Measurements from ENCODE around the gene MBNL2.

MBNL2 gene

DNA sequence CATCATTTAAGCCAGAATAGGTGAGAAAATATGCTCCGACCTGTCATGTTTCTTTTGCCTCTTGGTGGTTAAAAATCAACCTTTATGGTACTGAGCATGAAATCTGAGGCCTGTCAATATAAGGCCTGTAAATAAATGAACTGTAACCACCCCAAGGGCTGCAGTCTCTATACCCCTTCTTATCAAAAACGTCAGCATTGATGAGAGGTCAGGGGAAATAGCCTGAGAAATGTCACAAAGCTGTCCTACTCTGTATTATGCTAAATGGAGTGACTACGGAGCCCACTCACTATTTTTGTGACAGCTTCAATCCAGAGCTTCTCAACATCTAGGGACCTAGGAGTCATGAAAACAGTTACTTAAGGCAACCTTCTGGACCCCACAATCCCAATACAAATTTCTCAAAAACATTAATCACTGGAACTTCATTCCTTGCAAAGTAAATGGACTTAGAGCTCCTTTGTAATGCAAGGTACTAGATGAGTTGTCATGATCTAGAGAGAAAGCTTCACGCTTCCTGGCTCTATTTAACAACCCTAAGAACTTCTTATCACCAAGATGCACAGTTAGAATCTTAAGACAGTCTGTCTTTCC lies 209.1 kb downstream of the MBNL2 start:
- Histone ChIP-seq H3K27me3 (ENCODE audit: control insufficient read depth in 3 of 3, insufficient read depth in 3 of 3, low read depth in 1 of 3, low read length in 3 of 3) (no peaks in the 10 kb centered on the region), H3K27ac (replicated peaks; ENCODE audit: low read length) (no peak overlapping the region), H2BK12ac (ENCODE audit: low read length) (no peak overlapping the region), H3K79me1 (ENCODE audit: low read depth, low read length) (peaks cover 2% of the 10 kb centered on the region), H3K23ac (ENCODE audit: low read depth, low read length, poor library complexity) (no peak overlapping the region), H2BK15ac (ENCODE audit: low read length) (no peak overlapping the region), H3K4ac (ENCODE audit: low read length) (no peak overlapping the region), H2AK5ac (ENCODE audit: low read depth, low read length) (no peak overlapping the region), H2BK120ac (ENCODE audit: low read depth, low read length) (no peak overlapping the region), H4K8ac (ENCODE audit: low read depth, low read length) (no peak overlapping the region), H2AFZ (ENCODE audit: low read length) (no peak overlapping the region), H3K4me2 (ENCODE audit: insufficient read depth, low read length, poor library complexity, severe bottlenecking) (no peak overlapping the region), H2BK5ac (ENCODE audit: low read length) (no peak overlapping the region), H3K36me3 (replicated peaks in 1 of 2; ENCODE audit: control insufficient read depth in 2 of 2, insufficient read depth in 2 of 2, low read length in 2 of 2) (peaks cover 0 to 3% of the 10 kb centered on the region in 2 donors), H3K4me3 (ENCODE audit: low read length in 2 of 2) (no peak overlapping the region), H3K4me1 (ENCODE audit: control insufficient read depth in 2 of 2, insufficient read depth in 1 of 2, low read depth in 1 of 2, low read length in 2 of 2) (peaks cover 4 to 5% of the 10 kb centered on the region in 2 donors), H3K9me3 (replicated peaks in 1 of 2; ENCODE audit: control insufficient read depth in 2 of 2, insufficient read depth in 1 of 2, low read depth in 1 of 2, low read length in 2 of 2) (no peaks in the 10 kb centered on the region), H4K91ac (ENCODE audit: low read depth, low read length, poor library complexity) (no peak overlapping the region), H3K18ac (ENCODE audit: low read length) (no peak overlapping the region), H3K14ac (ENCODE audit: low read length) (no peak overlapping the region), H3K9ac (ENCODE audit: low read depth, low read length, poor library complexity) (no peak overlapping the region)
- no CpG with 5 or more reads among the region's 4 CpGs for WGBS, 2 donors (ENCODE audit: extremely low coverage in 2 of 2, insufficient read length in 2 of 2, insufficient replicate concordance in 1 of 2)
- no peak for DNase-seq (ENCODE audit: low spot score)

DNA sequence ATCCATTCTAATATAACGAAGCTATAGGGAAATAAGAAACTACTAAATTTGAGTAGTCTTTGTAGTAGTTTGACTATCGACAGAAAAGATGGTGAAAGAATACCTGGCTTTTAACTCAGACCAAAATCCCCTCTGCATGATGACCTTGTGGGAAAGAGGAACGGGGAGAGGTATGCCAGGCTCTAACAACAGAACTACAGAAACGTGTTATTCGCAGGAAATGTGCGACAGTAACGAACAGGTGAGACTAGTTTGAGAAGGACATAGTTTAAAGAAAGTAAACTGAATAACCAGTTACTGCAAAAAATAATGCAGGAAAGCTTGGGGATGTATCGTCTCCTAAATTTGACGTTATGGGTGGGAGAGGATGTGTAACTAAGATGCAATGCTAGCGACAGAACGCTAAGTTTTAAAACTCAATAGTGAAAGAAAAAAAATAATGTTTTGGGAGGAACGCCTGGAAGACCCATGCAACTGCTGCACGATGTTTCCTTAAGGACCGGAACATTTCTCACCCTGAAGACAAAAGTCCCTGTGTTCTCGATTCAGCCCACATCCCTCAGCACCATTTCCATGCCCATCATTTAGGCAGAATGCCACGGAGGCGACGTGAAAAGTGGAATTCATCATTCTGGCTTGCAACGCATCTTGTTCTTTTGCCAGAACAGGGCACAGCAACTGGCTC lies 210.2 kb downstream of the MBNL2 start:
- Histone ChIP-seq H3K79me1 (ENCODE audit: low read depth, low read length) (peaks cover 3% of the 10 kb centered on the region), H3K4me3 (ENCODE audit: low read length in 2 of 2) (peak overlapping the region; percentile 75 to 80), H2AK5ac (ENCODE audit: low read depth, low read length) (no peak overlapping the region), H3K14ac (ENCODE audit: low read length) (no peak overlapping the region), H4K8ac (ENCODE audit: low read depth, low read length) (no peak overlapping the region), H3K9me3 (replicated peaks in 1 of 2; ENCODE audit: control insufficient read depth in 2 of 2, insufficient read depth in 1 of 2, low read depth in 1 of 2, low read length in 2 of 2) (no peaks in the 10 kb centered on the region), H3K27me3 (ENCODE audit: control insufficient read depth in 3 of 3, insufficient read depth in 3 of 3, low read depth in 1 of 3, low read length in 3 of 3) (no peaks in the 10 kb centered on the region), H3K36me3 (replicated peaks in 1 of 2; ENCODE audit: control insufficient read depth in 2 of 2, insufficient read depth in 2 of 2, low read length in 2 of 2) (peaks cover 0 to 14% of the 10 kb centered on the region in 2 donors), H3K4ac (ENCODE audit: low read length) (no peak overlapping the region), H2BK120ac (ENCODE audit: low read depth, low read length) (no peak overlapping the region), H2AFZ (ENCODE audit: low read length) (peak overlapping the region; percentile 87), H2BK15ac (ENCODE audit: low read length) (no peak overlapping the region), H4K91ac (ENCODE audit: low read depth, low read length, poor library complexity) (no peak overlapping the region), H3K9ac (ENCODE audit: low read depth, low read length, poor library complexity) (peak overlapping the region; percentile 78), H3K27ac (replicated peaks; ENCODE audit: low read length) (peak overlapping the region; percentile 63), H3K18ac (ENCODE audit: low read length) (peak overlapping the region; percentile 40), H3K23ac (ENCODE audit: low read depth, low read length, poor library complexity) (no peak overlapping the region), H2BK5ac (ENCODE audit: low read length) (no peak overlapping the region), H3K4me1 (ENCODE audit: control insufficient read depth in 2 of 2, insufficient read depth in 1 of 2, low read depth in 1 of 2, low read length in 2 of 2) (peaks cover 5% of the 10 kb centered on the region in 2 donors), H2BK12ac (ENCODE audit: low read length) (no peak overlapping the region), H3K4me2 (ENCODE audit: insufficient read depth, low read length, poor library complexity, severe bottlenecking) (peak overlapping the region; percentile 49)
- no CpG with 5 or more reads among the region's 19 CpGs for WGBS, 2 donors (ENCODE audit: extremely low coverage in 2 of 2, insufficient read length in 2 of 2, insufficient replicate concordance in 1 of 2)
- DNase-seq (ENCODE audit: low spot score), result no peak

GRCh38 chr13:97432917-97433726 lies 211.0 kb downstream of the MBNL2 start:
- H3K23ac ChIP-seq (ENCODE audit: low read depth, low read length, poor library complexity), result peak overlapping the region; percentile 77
- H4K91ac ChIP-seq (ENCODE audit: low read depth, low read length, poor library complexity), result no peak overlapping the region
- H3K4ac ChIP-seq (ENCODE audit: low read length), result no peak overlapping the region
- H4K8ac ChIP-seq (ENCODE audit: low read depth, low read length), result no peak overlapping the region
- H3K27me3 ChIP-seq (ENCODE audit: control insufficient read depth in 3 of 3, insufficient read depth in 3 of 3, low read depth in 1 of 3, low read length in 3 of 3), result no peaks in the 10 kb centered on the region
- no CpG with 5 or more reads among the region's 50 CpGs for WGBS, 2 donors (ENCODE audit: extremely low coverage in 2 of 2, insufficient read length in 2 of 2, insufficient replicate concordance in 1 of 2)
- H2BK12ac ChIP-seq (ENCODE audit: low read length), result no peak overlapping the region
- no peak overlapping the region for H2BK120ac ChIP-seq (ENCODE audit: low read depth, low read length)
- peak overlapping the region; percentile 98 for H3K27ac ChIP-seq (replicated peaks; ENCODE audit: low read length)
- peaks cover 5% of the 10 kb centered on the region in 2 donors for H3K4me1 ChIP-seq (ENCODE audit: control insufficient read depth in 2 of 2, insufficient read depth in 1 of 2, low read depth in 1 of 2, low read length in 2 of 2)
- peak overlapping the region; percentile 98 for H3K18ac ChIP-seq (ENCODE audit: low read length)
- peak overlapping the region; percentile 79 for H3K9ac ChIP-seq (ENCODE audit: low read depth, low read length, poor library complexity)
- H3K4me3 ChIP-seq (ENCODE audit: low read length in 2 of 2), result peak overlapping the region; percentile 75 to 88
- peak overlapping the region; percentile 87 for H2AFZ ChIP-seq (ENCODE audit: low read length)
- H2BK5ac ChIP-seq (ENCODE audit: low read length), result peak overlapping the region; percentile 99
- peak overlapping the region; percentile 63 for H3K14ac ChIP-seq (ENCODE audit: low read length)
- peak overlapping the region; percentile 75 for H3K4me2 ChIP-seq (ENCODE audit: insufficient read depth, low read length, poor library complexity, severe bottlenecking)
- peak overlapping the region; percentile 47 for H2AK5ac ChIP-seq (ENCODE audit: low read depth, low read length)
- peak; percentile 100 for DNase-seq (ENCODE audit: low spot score)
- H3K79me1 ChIP-seq (ENCODE audit: low read depth, low read length), result peaks cover 5% of the 10 kb centered on the region
- peaks cover 1 to 20% of the 10 kb centered on the region in 2 donors for H3K36me3 ChIP-seq (replicated peaks in 1 of 2; ENCODE audit: control insufficient read depth in 2 of 2, insufficient read depth in 2 of 2, low read length in 2 of 2)
- peak overlapping the region; percentile 31 for H2BK15ac ChIP-seq (ENCODE audit: low read length)
- no peaks in the 10 kb centered on the region for H3K9me3 ChIP-seq (replicated peaks in 1 of 2; ENCODE audit: control insufficient read depth in 2 of 2, insufficient read depth in 1 of 2, low read depth in 1 of 2, low read length in 2 of 2)

Measured in neuronal stem cell (in vitro differentiated cells).